Fibroblast of the conjunctiva (primary cell): ENCODE results near the gene GOLGA8K.
"Not testable (repeated sequence)": the region's sequence is repeated elsewhere in the genome, so short reads cannot be mapped to it uniquely, and the experiment has no call there.

Experiments used
- DNase-seq: peaks from one replicate; pipeline ENCODE4 v3.0.0-alpha.2; 2010; ENCODE audit warnings: low read depth

Gene GOLGA8K

GRCh38 chr15:32352748-32353147 is 50.3 kb downstream of the GOLGA8K start:
- not testable (repeated sequence) for DNase-seq

GRCh38 chr15:32350563-32351220 is 52.4 kb downstream of the GOLGA8K start:
- not testable (repeated sequence) for DNase-seq

- not testable (repeated sequence) for DNase-seq
These were observed 56.1 kb downstream of the GOLGA8K start for GRCh38 chr15:32347037-32347436.

- DNase-seq: not testable (repeated sequence)
These were observed 57.0 kb downstream of the GOLGA8K start for GRCh38 chr15:32345978-32346547.

- DNase-seq: not testable (repeated sequence)
These were observed 59.2 kb downstream of the GOLGA8K start for GRCh38 chr15:32343921-32344320.
